Measurements from ENCODE around the gene KATNAL1. TPM values are rescaled to one million over a fixed set of nuclear protein-coding genes. Genes with fewer than 3 reads are reported as not detected.

The KATNAL1 gene
- total and polyA plus RNA-seq, 10 of the 15 experiments (the other 5 are each of a cell fraction or from before 2014, with no cell fraction given), result 6.5 to 18.7 (median 11.7) TPM

DNA sequence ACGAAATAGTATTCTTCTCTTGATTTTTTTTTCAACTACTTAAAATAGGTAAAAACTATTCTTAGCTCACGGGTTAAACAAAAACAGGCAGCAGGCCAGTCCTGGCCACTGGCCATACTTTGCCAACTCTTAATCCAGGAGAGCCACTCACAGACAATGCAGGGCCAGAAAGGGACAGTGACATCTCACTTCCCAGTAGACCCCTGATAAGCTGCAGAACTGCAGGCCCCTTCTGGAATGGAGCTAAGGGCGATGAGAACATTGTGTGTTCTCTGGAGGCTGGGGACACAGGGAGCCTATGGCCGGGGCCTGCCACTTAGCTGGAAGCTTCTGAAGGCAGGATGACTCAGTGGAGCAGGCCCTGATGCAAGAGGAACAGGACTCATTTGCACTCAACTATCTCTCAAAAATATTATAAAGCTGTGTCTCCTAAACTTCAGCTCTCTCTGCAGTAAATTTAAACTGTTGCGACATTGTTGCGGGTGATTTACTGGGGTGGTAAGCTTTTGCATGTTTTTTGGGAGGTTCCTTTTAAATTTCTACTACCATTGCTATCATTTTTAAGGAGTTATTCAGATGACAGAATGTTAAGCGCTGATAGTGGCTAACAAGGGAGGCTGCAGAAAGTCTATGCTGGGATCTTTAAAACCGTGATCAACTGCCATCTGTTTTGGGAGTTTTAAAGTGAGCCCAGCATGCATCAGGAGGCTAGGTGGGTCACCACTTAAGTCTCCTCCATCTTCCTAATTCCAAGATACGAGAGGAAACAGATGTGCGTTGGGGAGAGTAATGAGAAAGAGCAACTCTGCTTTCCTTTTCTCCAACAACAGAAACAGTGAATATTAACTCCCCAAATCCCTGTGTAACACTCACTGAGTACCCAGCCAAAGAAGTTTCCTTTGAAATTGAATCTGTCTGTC, 33.2 kb upstream of the KATNAL1 start:
- H3K4me1 ChIP-seq (ENCODE audit: control insufficient read depth, insufficient read depth, low read length), result no peaks in the 10 kb centered on the region

More for the DNA sequence above, 33.2 kb upstream of the KATNAL1 start:
- ChIA-PET RAD21 (ENCODE audit: unreplicated experiment) (interaction anchor here (0.7 to 2.0 kb wide), 2 partner anchors 106 to 208 kb away, joined by 3 to 9 read pairs; no protein-coding TSS in a partner anchor), SMC1A (ENCODE audit: uncharacterized antibody, unreplicated experiment) (interaction anchor here (1.0 to 1.6 kb wide), 4 partner anchors 42 to 237 kb away, joined by 3 to 5 read pairs (median 3); no protein-coding TSS in a partner anchor), CTCF (interaction anchor here (1.2 to 1.6 kb wide), 2 partner anchors 9 to 208 kb away, joined by 3 to 9 read pairs; no protein-coding TSS in a partner anchor), POLR2A (no interaction called here)
- FAIRE-seq, result no peak
- Histone ChIP-seq H4K20me1 (ENCODE audit: control insufficient read depth, insufficient read depth) (no peaks in the 10 kb centered on the region), H3K36me3 (ENCODE audit: control insufficient read depth in 2 of 2, insufficient read depth in 2 of 2, low read length in 1 of 2) (no peaks in the 10 kb centered on the region), H3K4me2 (ENCODE audit: control insufficient read depth, insufficient read depth) (no peak overlapping the region), H3K79me2 (ENCODE audit: control insufficient read depth, insufficient read depth, low read length) (no peaks in the 10 kb centered on the region), H3K9ac (ENCODE audit: control insufficient read depth, insufficient read depth, low read length) (no peak overlapping the region), H3K4me3 (no peak overlapping the region), H3K27me3 (replicated peaks in 1 of 2; ENCODE audit: control insufficient read depth in 2 of 2, insufficient read depth in 2 of 2, low read length in 1 of 2) (no peaks in the 10 kb centered on the region), H2AFZ (ENCODE audit: control insufficient read depth, low read depth, low read length) (no peak overlapping the region), H3K27ac (ENCODE audit: control insufficient read depth, insufficient read depth) (no peak overlapping the region), H3K9me3 (replicated peaks; ENCODE audit: control insufficient read depth, insufficient read depth, low read length) (no peaks in the 10 kb centered on the region)
- BruUV-seq (replicated peaks), result no TSS peak
- ATAC-seq, result no peak
- WGBS (ENCODE audit: insufficient coverage, insufficient replicate concordance, low lambda C conversion rate, missing lambda C conversion rate), result 90% methylated on average over 10 of the region's 10 CpGs
- TF ChIP-seq, protein P1, sequence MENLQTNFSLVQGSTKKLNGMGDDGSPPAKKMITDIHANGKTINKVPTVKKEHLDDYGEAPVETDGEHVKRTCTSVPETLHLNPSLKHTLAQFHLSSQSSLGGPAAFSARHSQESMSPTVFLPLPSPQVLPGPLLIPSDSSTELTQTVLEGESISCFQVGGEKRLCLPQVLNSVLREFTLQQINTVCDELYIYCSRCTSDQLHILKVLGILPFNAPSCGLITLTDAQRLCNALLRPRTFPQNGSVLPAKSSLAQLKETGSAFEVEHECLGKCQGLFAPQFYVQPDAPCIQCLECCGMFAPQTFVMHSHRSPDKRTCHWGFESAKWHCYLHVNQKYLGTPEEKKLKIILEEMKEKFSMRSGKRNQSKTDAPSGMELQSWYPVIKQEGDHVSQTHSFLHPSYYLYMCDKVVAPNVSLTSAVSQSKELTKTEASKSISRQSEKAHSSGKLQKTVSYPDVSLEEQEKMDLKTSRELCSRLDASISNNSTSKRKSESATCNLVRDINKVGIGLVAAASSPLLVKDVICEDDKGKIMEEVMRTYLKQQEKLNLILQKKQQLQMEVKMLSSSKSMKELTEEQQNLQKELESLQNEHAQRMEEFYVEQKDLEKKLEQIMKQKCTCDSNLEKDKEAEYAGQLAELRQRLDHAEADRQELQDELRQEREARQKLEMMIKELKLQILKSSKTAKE (IDR thresholded peaks at IDR 0.05; ENCODE audit: low read depth, poor library complexity, severe bottlenecking), result no peak
- TF ChIP-seq CHD2 (IDR thresholded peaks at IDR 0.05; ENCODE audit: borderline replicate concordance, low read depth, low read length), result no peak
- TF ChIP-seq BACH1 (IDR thresholded peaks at IDR 0.05; ENCODE audit: borderline replicate concordance), result no peak
- DNase-seq (ENCODE audit: low read depth, low spot score), result no peak
- in situ Hi-C loops (cut with MboI) (no loop called here), intact Hi-C loops (cut with micrococcal nuclease; ENCODE audit: unreplicated experiment) (no loop called here)
